Right lobe of liver (tissue), 6 donors: Measurements from ENCODE around the gene CERS6. TPM values are rescaled to one million over a fixed set of nuclear protein-coding genes. Genes with fewer than 3 reads are reported as not detected.

ENCODE experiments used
- ATAC-seq, 4 donors: fragments of 200-7000 bp; cut with Tn5 transposase; one replicate each; pipeline ENCODE4 v1.9.1; 2020; ENCODE audit warnings: mild to moderate bottlenecking in 4 of 4, moderate library complexity in 4 of 4
- DNase-seq, 3 donors: peaks; one replicate each; pipeline ENCODE4 v3.0.0-alpha.2; 2020
- H3K27ac ChIP-seq, 3 donors: fragments of 200-600 bp; one replicate each; pipeline ENCODE4 v1.8.0; 2022
- H3K27me3 ChIP-seq, 2 donors: fragments of 200-600 bp; one replicate each; pipeline ENCODE4 v1.8.0; 2022
- H3K36me3 ChIP-seq, 4 donors: fragments of 200-600 bp; sonication (generic) in 1 of 4; one replicate each; pipeline versions ENCODE4 v1.5.1 to v1.8.0; 2017 to 2022; ENCODE audit warnings: control low read depth in 1 of 4
- H3K4me1 ChIP-seq, 4 donors: fragments of 200-600 bp; sonication (generic) in 1 of 4; one replicate each; pipeline versions ENCODE4 v1.5.1 to v1.8.0; 2017 to 2022; ENCODE audit warnings: control low read depth in 1 of 4
- H3K4me3 ChIP-seq, 3 donors: fragments of 200-600 bp; one replicate each; pipeline ENCODE4 v1.8.0; 2022
- H3K9me3 ChIP-seq, 4 donors: fragments of 200-600 bp; sonication (generic) in 1 of 4; one replicate each; pipeline versions ENCODE4 v1.5.1 to v1.8.0; 2017 to 2022; ENCODE audit warnings: control low read depth in 1 of 4
- POLR2A ChIP-seq: fragments of 450-650 bp; IDR thresholded peaks from one replicate; pipeline ENCODE4 v1.6.1; 2017; ENCODE audit warnings: antibody characterized with exemption, mild to moderate bottlenecking
- WGBS: methylation state at CpG from one replicate; pipeline ENCODE4 v1.1.6; 2018; ENCODE audit warnings: low coverage, low lambda C conversion rate; ENCODE audit not compliant: insufficient coverage; ENCODE audit errors: missing lambda C conversion rate; 5-methylcytosine and 5-hydroxymethylcytosine counted together
- intact Hi-C, 2 donors: fragments of 100-400 bp; cut with DNase I; formaldehyde crosslinking; loops; one replicate each; pipeline versions ENCODE4 v1.11.2 to v1.14.1; 2022
- total RNA-seq, 6 experiments: library from RNA; depleted of rRNA in 2 of 6; stranded (reverse); fragments of >200 nt in 2 of 6; fragmentation: NEBNext Ultra II Directional in 3 of 6; extraction: Animal tissue kit (Norgen Biotek cat#: 25700) in 3 of 6; gene quantifications; one replicate each; pipeline versions ENCODE4 v1.1.0 to v1.2.4, GENCODE V29; 2016 to 2023
- TF ChIP-seq, protein P1 (sequence below), 4 donors: fragments of 200-600 bp in 3 of 4; fragments of 450-650 bp in 1 of 4; IDR thresholded peaks; one replicate each; pipeline versions ENCODE4 v1.5.1 to v1.8.0; 2016 to 2022; ENCODE audit warnings: antibody characterized with exemption in 4 of 4, mild to moderate bottlenecking in 2 of 4
- donor health status: DM: no; HTN: yes; CAD: no.
- donor health status: DM: no; HTN: no; CAD: no.
- donor health status: DM: no; HTN: no; CAD: no.
- donor health status: DM: no; HTN: yes; CAD: no.
- donor health status: DM: no; HTN: yes; CAD: no.

Gene CERS6
- total RNA-seq, 6 experiments from 2014 or later: 10.4 to 30.1 (median 15.6) TPM

DNA sequence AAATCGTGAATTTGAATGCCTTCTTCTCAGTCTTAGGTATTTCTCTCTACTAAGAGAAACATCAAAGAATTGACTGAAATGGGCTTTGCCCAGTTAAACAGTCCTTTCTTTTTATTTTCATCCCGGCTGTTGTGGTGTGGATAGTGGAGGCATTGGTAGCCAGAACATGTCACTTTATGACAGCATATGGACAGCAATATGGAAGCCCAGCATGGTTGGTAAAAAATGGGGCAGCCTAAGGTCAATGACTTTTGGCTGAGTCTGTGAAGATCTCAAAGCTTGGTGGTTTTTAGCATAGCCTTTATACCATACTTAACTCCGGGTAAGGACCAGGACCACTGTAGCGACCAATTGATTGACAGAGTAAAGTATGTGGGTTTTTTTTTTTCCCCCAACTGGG is 3.2 kb downstream of the CERS6 start:
- H3K4me1 ChIP-seq: peaks cover 0 to 9% (median 4%) of the 10 kb centered on the region in 4 donors
- ATAC-seq: no peak

DNA sequence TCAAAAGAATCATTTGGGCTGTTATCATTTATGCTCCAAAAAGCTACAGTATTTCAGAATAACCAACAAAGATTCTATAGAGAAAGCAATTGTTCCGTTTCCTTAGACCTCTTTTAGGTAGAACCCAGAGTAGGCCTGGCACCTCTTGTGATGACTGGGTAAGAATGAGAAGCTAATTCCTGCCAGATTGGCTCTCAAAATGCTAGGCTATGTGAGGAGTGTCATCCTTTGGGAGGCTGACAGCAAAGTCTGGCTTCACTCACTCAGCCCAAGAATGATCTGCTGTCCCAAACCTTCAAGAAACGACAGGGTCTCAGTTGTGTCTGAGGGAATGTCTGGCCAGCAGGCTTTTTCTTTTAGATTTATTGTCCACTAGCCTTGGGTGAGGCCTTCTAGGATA is 4.5 kb downstream of the CERS6 start:
- H3K4me3 ChIP-seq: no peak overlapping the region
- H3K27ac ChIP-seq: no peak overlapping the region
- DNase-seq (no peak), ATAC-seq (no peak)
- peaks cover 0 to 11% (median 4%) of the 10 kb centered on the region in 4 donors for H3K4me1 ChIP-seq
- H3K9me3 ChIP-seq: no peaks in the 10 kb centered on the region
- H3K27me3 ChIP-seq: no peaks in the 10 kb centered on the region
- TF ChIP-seq, protein P1, sequence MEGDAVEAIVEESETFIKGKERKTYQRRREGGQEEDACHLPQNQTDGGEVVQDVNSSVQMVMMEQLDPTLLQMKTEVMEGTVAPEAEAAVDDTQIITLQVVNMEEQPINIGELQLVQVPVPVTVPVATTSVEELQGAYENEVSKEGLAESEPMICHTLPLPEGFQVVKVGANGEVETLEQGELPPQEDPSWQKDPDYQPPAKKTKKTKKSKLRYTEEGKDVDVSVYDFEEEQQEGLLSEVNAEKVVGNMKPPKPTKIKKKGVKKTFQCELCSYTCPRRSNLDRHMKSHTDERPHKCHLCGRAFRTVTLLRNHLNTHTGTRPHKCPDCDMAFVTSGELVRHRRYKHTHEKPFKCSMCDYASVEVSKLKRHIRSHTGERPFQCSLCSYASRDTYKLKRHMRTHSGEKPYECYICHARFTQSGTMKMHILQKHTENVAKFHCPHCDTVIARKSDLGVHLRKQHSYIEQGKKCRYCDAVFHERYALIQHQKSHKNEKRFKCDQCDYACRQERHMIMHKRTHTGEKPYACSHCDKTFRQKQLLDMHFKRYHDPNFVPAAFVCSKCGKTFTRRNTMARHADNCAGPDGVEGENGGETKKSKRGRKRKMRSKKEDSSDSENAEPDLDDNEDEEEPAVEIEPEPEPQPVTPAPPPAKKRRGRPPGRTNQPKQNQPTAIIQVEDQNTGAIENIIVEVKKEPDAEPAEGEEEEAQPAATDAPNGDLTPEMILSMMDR (IDR thresholded peaks at IDR 0.05): no peak
- no peak for TF ChIP-seq POLR2A
- intact Hi-C loops: no loop called here
- WGBS: 88% methylated on average over 2 of the region's 2 CpGs
- H3K36me3 ChIP-seq: no peaks in the 10 kb centered on the region

More for the DNA sequence above, 3.2 kb downstream of the CERS6 start:
- TF ChIP-seq, protein P1 (IDR thresholded peaks at IDR 0.05): no peak
- TF ChIP-seq POLR2A: no peak
- WGBS: 92% methylated on average over 4 of the region's 4 CpGs
- Histone ChIP-seq H3K36me3 (no peaks in the 10 kb centered on the region), H3K27ac (no peak overlapping the region), H3K27me3 (no peaks in the 10 kb centered on the region), H3K4me3 (no peak overlapping the region), H3K9me3 (no peaks in the 10 kb centered on the region)
- no peak for DNase-seq
- intact Hi-C loops: no loop called here

DNA sequence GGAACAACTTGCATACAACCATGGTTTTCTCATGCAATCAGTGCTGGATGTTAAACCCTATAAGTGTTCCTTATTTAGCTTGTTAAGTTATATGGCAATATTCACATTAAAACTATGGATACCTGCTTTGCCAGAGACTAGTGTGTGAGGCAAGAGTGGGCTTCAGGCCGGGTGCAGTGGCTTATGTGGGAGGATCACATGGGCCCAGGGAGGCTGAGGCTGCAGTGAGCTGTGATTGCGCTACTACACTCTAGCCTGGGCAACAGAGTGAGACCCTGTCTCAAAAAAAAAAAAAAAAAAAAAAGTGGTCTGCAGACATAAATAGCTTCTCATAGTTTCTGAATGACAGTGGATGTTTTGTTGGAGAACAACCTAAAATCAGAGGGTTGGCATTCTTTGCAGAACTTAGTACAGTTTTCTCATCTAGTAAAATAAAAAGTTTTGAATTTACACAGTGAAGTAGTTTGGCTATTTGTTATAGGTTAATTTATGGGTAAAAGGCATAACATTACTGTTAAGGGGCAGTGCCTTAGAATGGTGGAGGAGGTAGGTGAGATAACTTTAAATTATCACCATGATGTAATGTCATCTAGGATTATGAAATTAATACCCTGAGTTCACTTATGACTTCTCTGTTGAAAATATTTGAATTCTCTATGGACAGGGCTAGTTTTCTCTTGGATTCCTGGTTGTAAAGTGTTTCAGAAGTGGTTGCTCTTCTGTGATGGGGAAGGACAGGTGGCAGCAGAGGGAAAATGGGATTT is 5.3 kb downstream of the CERS6 start:
- TF ChIP-seq POLR2A: no peak
- TF ChIP-seq, protein P1 (IDR thresholded peaks at IDR 0.05): no peak
- no peaks in the 10 kb centered on the region for H3K36me3 ChIP-seq
- H3K27ac ChIP-seq: no peak overlapping the region
- DNase-seq: no peak
- no peak for ATAC-seq
- intact Hi-C loops: no loop called here
- H3K9me3 ChIP-seq: no peaks in the 10 kb centered on the region
- H3K4me3 ChIP-seq: no peak overlapping the region
- WGBS: 75% methylated on average over 2 of the region's 2 CpGs
- H3K4me1 ChIP-seq: peaks cover 0 to 19% (median 4%) of the 10 kb centered on the region in 4 donors
- H3K27me3 ChIP-seq: no peaks in the 10 kb centered on the region

DNA sequence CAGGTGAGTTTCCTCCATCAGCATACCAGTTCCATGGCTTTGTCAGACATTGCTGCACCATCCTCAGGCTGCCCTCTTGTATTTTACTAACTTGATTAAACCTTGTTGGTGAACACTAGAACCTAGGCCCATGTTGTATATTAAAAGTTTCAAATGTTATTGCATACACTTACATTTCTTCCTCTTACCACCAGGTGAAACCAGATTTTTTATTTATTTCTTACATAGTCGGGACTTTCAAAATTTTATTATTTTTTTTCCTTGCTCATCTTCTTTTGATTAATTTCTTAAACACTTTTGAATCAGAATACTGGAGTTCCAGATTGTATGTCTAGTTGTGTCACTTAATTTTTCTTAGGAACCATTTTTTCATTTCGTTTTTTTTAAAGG is 5.9 kb downstream of the CERS6 start:
- 95% methylated on average over 2 of the region's 2 CpGs for WGBS
- DNase-seq: no peak
- H3K27ac ChIP-seq: no peak overlapping the region
- intact Hi-C loops: no loop called here
- no peaks in the 10 kb centered on the region for H3K27me3 ChIP-seq
- H3K4me3 ChIP-seq: no peak overlapping the region
- H3K9me3 ChIP-seq: no peaks in the 10 kb centered on the region
- no peaks in the 10 kb centered on the region for H3K36me3 ChIP-seq
- no peak for TF ChIP-seq POLR2A
- TF ChIP-seq, protein P1 (IDR thresholded peaks at IDR 0.05): no peak
- peaks cover 0 to 25% (median 6%) of the 10 kb centered on the region in 4 donors for H3K4me1 ChIP-seq
- no peak for ATAC-seq
